ENCODE results near the gene EGFL8.
A peak's percentile ranks its signal among the peaks of the same experiment; 100 is the strongest.
"Not testable (repeated sequence)": the region's sequence is repeated elsewhere in the genome, so short reads cannot be mapped to it uniquely, and the experiment has no call there.

EGFL8 gene

DNA sequence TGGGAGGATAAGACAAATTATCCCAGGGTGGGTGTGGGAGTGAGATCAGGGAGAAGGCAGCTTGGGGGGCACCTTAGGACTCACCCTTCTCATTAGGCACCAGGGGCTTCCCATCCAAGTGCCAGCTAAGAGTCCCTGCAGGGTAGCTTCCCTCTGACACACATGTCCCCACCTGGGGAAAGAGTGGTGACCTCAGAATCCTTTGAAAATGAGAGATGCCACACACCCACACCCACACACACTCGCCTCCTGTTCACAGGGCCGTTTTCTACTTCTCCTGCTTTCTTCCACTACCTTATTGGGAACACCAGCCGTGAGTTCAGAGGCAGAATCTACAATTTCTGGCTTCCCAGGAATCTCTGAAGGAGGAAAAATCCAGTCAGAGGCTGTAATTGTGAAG lies 18.6 kb downstream of the EGFL8 start:
- Histone ChIP-seq H3K79me2 (ENCODE audit: low read length) (peaks cover 19% of the 10 kb centered on the region; the same call in 1 of the 2 replicates), H3K4me3 (ENCODE audit: low read length) (no peak overlapping the region), H3K9ac (ENCODE audit: low read length) (no peak overlapping the region), H2AFZ (ENCODE audit: low read depth, low read length) (no peak overlapping the region), H4K20me1 (ENCODE audit: insufficient read depth, low read length) (no peaks in the 10 kb centered on the region), H3K4me1 (ENCODE audit: low read length) (peaks cover 29% of the 10 kb centered on the region), H3K27me3 (ENCODE audit: low read depth, low read length) (no peaks in the 10 kb centered on the region), H3K4me2 (ENCODE audit: low read length) (no peak overlapping the region), H3K9me3 (ENCODE audit: insufficient read depth, low read length) (no peaks in the 10 kb centered on the region), H3K27ac (ENCODE audit: low read length) (no peak overlapping the region), H3K36me3 (replicated peaks; ENCODE audit: low read depth, low read length) (peaks cover 20% of the 10 kb centered on the region)
- no peak for TF ChIP-seq EZH2phosphoT487 (IDR thresholded peaks at IDR 0.05; ENCODE audit: low read depth)
- TF ChIP-seq, protein P1, sequence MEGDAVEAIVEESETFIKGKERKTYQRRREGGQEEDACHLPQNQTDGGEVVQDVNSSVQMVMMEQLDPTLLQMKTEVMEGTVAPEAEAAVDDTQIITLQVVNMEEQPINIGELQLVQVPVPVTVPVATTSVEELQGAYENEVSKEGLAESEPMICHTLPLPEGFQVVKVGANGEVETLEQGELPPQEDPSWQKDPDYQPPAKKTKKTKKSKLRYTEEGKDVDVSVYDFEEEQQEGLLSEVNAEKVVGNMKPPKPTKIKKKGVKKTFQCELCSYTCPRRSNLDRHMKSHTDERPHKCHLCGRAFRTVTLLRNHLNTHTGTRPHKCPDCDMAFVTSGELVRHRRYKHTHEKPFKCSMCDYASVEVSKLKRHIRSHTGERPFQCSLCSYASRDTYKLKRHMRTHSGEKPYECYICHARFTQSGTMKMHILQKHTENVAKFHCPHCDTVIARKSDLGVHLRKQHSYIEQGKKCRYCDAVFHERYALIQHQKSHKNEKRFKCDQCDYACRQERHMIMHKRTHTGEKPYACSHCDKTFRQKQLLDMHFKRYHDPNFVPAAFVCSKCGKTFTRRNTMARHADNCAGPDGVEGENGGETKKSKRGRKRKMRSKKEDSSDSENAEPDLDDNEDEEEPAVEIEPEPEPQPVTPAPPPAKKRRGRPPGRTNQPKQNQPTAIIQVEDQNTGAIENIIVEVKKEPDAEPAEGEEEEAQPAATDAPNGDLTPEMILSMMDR (IDR thresholded peaks at IDR 0.05; ENCODE audit: low read depth, low read length) = no peak

DNA sequence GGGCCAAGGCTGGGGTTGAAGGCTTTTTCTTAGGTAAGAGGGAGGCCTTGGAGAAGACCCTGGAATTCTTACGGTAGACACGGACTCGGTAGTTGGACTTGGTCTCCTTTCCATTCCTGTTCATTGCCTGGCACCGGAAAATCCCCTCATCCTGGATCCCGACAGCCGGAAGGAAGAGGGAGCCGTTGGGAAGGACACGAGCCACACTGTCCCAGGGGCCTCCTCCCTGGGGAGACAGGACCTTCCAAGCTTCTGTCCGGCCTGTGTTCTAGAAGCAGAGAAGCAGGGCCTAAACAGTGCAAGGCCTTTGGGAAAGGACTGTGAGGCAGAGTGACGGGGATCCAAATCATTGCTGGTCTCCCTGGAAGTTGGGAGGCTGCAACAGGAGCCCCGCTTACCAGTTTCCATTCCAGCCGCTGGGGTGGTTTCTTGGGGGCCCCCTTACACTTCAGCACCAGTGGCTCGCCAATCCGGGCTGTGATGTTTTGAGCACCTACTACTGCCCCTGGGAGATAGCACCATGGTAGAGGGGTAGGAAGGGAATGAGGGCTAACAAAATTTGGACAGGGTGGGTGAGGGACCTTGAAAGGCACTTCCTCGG lies 19.2 kb downstream of the EGFL8 start:
- TF ChIP-seq, protein P1 (IDR thresholded peaks at IDR 0.05; ENCODE audit: low read depth, low read length) = no peak
- TF ChIP-seq EZH2phosphoT487 (IDR thresholded peaks at IDR 0.05; ENCODE audit: low read depth) = no peak

GRCh38 chr6:32184084-32184640 lies 19.8 kb downstream of the EGFL8 start, which contains the start of gene AGER:
Gene AGER (minus strand): TSS chr6:32184253. CDS start chr6:32184222, 31 bp downstream.
- H3K27ac ChIP-seq (ENCODE audit: low read length) = peak within 1 kb of the TSS; percentile 41; the same call in 1 of the 2 replicates
- no peaks in the 10 kb centered on the region for H3K27me3 ChIP-seq (ENCODE audit: low read depth, low read length)
- H3K4me2 ChIP-seq (ENCODE audit: low read length) = 0 out of 2 replicates have a peak within 1 kb of the TSS, but pooled peaks have one; percentile 24
- no peak within 1 kb of the TSS for H3K4me3 ChIP-seq (ENCODE audit: low read length)
- no peak within 1 kb of the TSS for H3K9ac ChIP-seq (ENCODE audit: low read length)
- no peak within 1 kb of the TSS for H2AFZ ChIP-seq (ENCODE audit: low read depth, low read length)
- H4K20me1 ChIP-seq (ENCODE audit: insufficient read depth, low read length) = no peaks in the 10 kb centered on the region
- peaks cover 24% of the 10 kb centered on the region for H3K79me2 ChIP-seq (ENCODE audit: low read length)
- peaks cover 38% of the 10 kb centered on the region for H3K4me1 ChIP-seq (ENCODE audit: low read length)
- H3K36me3 ChIP-seq (replicated peaks; ENCODE audit: low read depth, low read length) = peaks cover 24% of the 10 kb centered on the region
- H3K9me3 ChIP-seq (ENCODE audit: insufficient read depth, low read length) = no peaks in the 10 kb centered on the region
- TF ChIP-seq EZH2phosphoT487 (IDR thresholded peaks at IDR 0.05; ENCODE audit: low read depth) = no peak
- TF ChIP-seq, protein P1 (IDR thresholded peaks at IDR 0.05; ENCODE audit: low read depth, low read length) = no peak

More for the DNA sequence above, 19.2 kb downstream of the EGFL8 start:
- H3K9ac ChIP-seq (ENCODE audit: low read length) = no peak overlapping the region
- H3K9me3 ChIP-seq (ENCODE audit: insufficient read depth, low read length) = no peaks in the 10 kb centered on the region
- no peaks in the 10 kb centered on the region for H3K27me3 ChIP-seq (ENCODE audit: low read depth, low read length)
- no peak overlapping the region for H3K27ac ChIP-seq (ENCODE audit: low read length)
- H4K20me1 ChIP-seq (ENCODE audit: insufficient read depth, low read length) = no peaks in the 10 kb centered on the region
- H2AFZ ChIP-seq (ENCODE audit: low read depth, low read length) = no peak overlapping the region
- peaks cover 20% of the 10 kb centered on the region for H3K36me3 ChIP-seq (replicated peaks; ENCODE audit: low read depth, low read length)
- H3K4me1 ChIP-seq (ENCODE audit: low read length) = peaks cover 34% of the 10 kb centered on the region
- no peak overlapping the region for H3K4me3 ChIP-seq (ENCODE audit: low read length)
- H3K4me2 ChIP-seq (ENCODE audit: low read length) = no peak overlapping the region
- peaks cover 24% of the 10 kb centered on the region for H3K79me2 ChIP-seq (ENCODE audit: low read length)

DNA sequence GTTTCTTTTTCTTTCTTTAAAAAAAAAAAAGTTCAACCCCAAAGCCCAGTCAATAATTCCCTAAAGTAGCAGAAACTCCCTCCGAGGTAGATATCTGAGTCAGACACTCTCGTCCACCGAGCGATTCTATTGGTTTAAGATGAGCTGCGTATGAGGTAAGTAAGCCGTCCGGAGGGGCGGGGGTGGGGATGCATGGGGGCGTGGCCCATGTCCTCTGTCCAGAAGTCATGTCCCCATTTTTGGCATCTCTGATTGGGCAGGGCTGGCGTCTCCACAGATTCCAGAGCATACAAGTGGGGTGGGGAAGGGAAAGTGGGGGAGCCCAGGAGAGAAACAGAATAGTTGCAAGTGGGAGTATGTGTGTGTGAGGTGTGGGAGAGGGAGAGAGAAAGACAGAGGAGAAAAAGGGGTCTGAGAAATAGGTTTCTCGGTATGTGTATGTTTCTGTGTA lies 21.3 kb downstream of the EGFL8 start:
- not testable (repeated sequence) for H2AFZ ChIP-seq (ENCODE audit: low read depth, low read length); H3K9me3 ChIP-seq (ENCODE audit: insufficient read depth, low read length); H3K9ac ChIP-seq (ENCODE audit: low read length); H3K4me3 ChIP-seq (ENCODE audit: low read length); H3K27me3 ChIP-seq (ENCODE audit: low read depth, low read length); H4K20me1 ChIP-seq (ENCODE audit: insufficient read depth, low read length)
- Histone ChIP-seq H3K27ac (ENCODE audit: low read length) (peak overlapping the region; percentile 76), H3K36me3 (replicated peaks; ENCODE audit: low read depth, low read length) (peaks cover 27% of the 10 kb centered on the region), H3K4me2 (ENCODE audit: low read length) (peak overlapping the region; percentile 28), H3K79me2 (ENCODE audit: low read length) (peaks cover 34% of the 10 kb centered on the region), H3K4me1 (ENCODE audit: low read length) (peaks cover 33% of the 10 kb centered on the region)

DNA sequence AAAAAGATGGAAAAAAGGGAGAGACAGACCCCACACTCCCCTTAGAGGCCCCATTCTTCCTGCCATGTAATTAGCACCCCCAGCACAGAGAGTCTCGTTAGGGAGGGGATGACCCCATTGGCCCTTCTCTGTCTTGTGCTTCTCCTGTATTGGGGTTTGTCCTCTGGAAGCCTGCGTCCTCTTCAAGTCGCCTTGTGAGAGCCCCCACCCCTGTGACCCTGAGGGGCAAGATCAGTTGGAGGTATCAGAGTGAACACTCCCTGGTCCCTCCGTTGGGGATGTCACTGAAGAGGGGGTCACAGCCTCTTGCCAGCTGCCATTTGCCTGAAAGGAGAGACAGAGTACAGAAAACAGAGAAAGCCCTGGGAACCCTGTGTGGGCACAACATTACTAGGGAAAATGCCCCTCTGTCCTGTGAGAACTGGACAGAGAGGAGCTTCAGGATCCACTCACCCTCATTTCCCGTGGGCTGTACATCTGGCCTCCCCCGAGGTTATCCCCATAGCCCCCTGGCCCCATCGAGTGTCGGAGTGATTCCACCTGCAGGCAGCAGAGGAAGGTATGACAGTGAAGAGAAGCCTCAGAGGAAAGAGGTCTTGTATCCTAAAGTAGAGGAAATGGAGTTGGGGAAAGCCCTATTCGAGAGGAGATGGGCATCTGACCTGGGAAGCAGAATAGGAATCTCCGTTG lies 21.9 kb downstream of the EGFL8 start:
- not testable (repeated sequence) for H3K9ac ChIP-seq (ENCODE audit: low read length); H3K4me3 ChIP-seq (ENCODE audit: low read length); H3K9me3 ChIP-seq (ENCODE audit: insufficient read depth, low read length); H4K20me1 ChIP-seq (ENCODE audit: insufficient read depth, low read length); H2AFZ ChIP-seq (ENCODE audit: low read depth, low read length); H3K27me3 ChIP-seq (ENCODE audit: low read depth, low read length)
- H3K4me2 ChIP-seq (ENCODE audit: low read length) = peak overlapping the region; percentile 44
- peaks cover 38% of the 10 kb centered on the region for H3K4me1 ChIP-seq (ENCODE audit: low read length)
- peaks cover 31% of the 10 kb centered on the region for H3K36me3 ChIP-seq (replicated peaks; ENCODE audit: low read depth, low read length)
- peak overlapping the region; percentile 76 for H3K27ac ChIP-seq (ENCODE audit: low read length)
- peaks cover 40% of the 10 kb centered on the region for H3K79me2 ChIP-seq (ENCODE audit: low read length)
